ENCODE data around the gene ARHGAP15.

GRCh38 chr2:143684551-143685320, 555.5 kb downstream of the ARHGAP15 start:
- TF ChIP-seq POLR2AphosphoS5 (IDR thresholded peaks at IDR 0.05) (no peak), CTCF (IDR thresholded peaks at IDR 0.05 in 8 of 11, conservative IDR thresholded peaks at IDR 0.05 in 3 of 11) (no peak)

All from spleen (tissue), 7 donors.